Measurements from ENCODE around the gene NR2F6.

NR2F6 gene

DNA sequence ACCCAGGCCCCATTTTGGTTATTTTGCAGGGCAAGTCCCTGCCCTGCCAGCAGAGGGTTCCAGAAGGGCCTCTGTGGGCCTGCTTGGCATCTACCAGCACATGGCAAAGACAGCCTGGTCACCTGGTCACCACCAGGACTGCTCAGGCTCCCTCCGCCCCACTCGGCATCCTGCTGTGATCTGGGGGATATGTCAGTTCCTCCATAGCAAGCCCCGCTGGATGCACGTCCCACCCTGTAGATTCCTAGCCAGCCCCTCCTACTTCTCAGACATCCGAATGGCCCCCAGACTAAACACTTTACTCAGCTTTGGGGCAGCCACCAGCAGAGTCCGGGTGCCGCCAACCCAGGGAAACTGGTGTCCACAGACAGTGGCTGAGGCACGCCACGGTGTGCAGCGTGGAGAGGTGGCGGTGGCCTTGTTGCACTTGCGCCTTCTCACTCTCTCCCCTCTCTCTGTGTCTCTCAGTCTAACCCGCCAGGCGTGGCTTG, 62.4 kb downstream of the NR2F6 start:
- no peak for DNase-seq

All from anterior cingulate cortex (tissue), 58 donors.